CD4-positive, alpha-beta T cell (primary cell): ENCODE results near the gene STOX2. TPM values are rescaled to one million over a fixed set of nuclear protein-coding genes. Genes with fewer than 3 reads are reported as not detected.

Experiments used
- ATAC-seq: fragments of 200-7000 bp; cut with Tn5 transposase; one replicate; pipeline ENCODE4 v1.10.0; 2022; ENCODE audit warnings: mild to moderate bottlenecking; ENCODE audit not compliant: poor library complexity
- CTCF ChIA-PET: fragments of 350-600 bp; sonication (Branson Sonifier 250); formaldehyde crosslinking; loops from one replicate; lab custom pipeline; 2021; ENCODE audit warnings: antibody characterized with exemption, inconsistent platforms; lab: Charles Lee
- POLR2A ChIA-PET: fragments of 350-600 bp; sonication (Branson Sonifier 250); formaldehyde crosslinking; loops from one replicate; lab custom pipeline; 2021; ENCODE audit warnings: antibody characterized with exemption, inconsistent platforms; lab: Charles Lee
- DNase-seq, 14 experiments: peaks; one replicate each; pipeline ENCODE4 v3.0.0-alpha.2; 2013 to 2020; ENCODE audit warnings: mixed read lengths in 2 of 14
- H3K27ac ChIP-seq, 2 donors: one replicate each; pipeline versions ENCODE4 v1.5.1 to v1.7.0; 2013; ENCODE audit warnings: low read length in 2 of 2, low read depth in 1 of 2, mild to moderate bottlenecking in 1 of 2
- H3K27me3 ChIP-seq, 2 experiments: 1 replicate in 1 of 2; 2 replicates in 1 of 2; pipeline versions ENCODE4 v1.6.1 to v1.7.0; 2013; ENCODE audit warnings: low read length in 2 of 2, control low read depth in 1 of 2, mild to moderate bottlenecking in 1 of 2, moderate library complexity in 1 of 2; ENCODE audit not compliant: insufficient read depth in 2 of 2, control insufficient read depth in 1 of 2
- H3K36me3 ChIP-seq: one replicate; pipeline ENCODE4 v1.6.1; 2013; ENCODE audit warnings: low read length, control low read depth; ENCODE audit not compliant: insufficient read depth
- H3K4me1 ChIP-seq: one replicate; pipeline ENCODE4 v1.6.1; 2013; ENCODE audit warnings: low read length, control low read depth; ENCODE audit not compliant: insufficient read depth
- H3K4me3 ChIP-seq: one replicate; pipeline ENCODE4 v1.5.1; 2013; ENCODE audit warnings: mild to moderate bottlenecking, low read length, moderate library complexity
- H3K9me3 ChIP-seq, 2 experiments: 1 replicate in 1 of 2; 2 replicates in 1 of 2; pipeline versions ENCODE4 v1.6.1 to v1.7.0; 2013; ENCODE audit warnings: low read length in 2 of 2, mild to moderate bottlenecking in 2 of 2, control low read depth in 1 of 2, moderate library complexity in 1 of 2; ENCODE audit not compliant: control insufficient read depth in 1 of 2, insufficient read depth in 1 of 2
- H3K27ac Mint-ChIP-seq: one replicate; pipeline ENCODE4 v1.8.0; 2020; ENCODE audit warnings: mixed read lengths
- H3K27me3 Mint-ChIP-seq: one replicate; pipeline ENCODE4 v1.8.0; 2021; ENCODE audit warnings: mixed read lengths
- H3K36me3 Mint-ChIP-seq: one replicate; pipeline ENCODE4 v1.8.0; 2021; ENCODE audit warnings: low read depth, mixed read lengths
- H3K4me1 Mint-ChIP-seq: one replicate; pipeline ENCODE4 v1.8.0; 2021; ENCODE audit warnings: low read depth, mixed read lengths
- H3K4me3 Mint-ChIP-seq: one replicate; pipeline ENCODE4 v1.8.0; 2020; ENCODE audit warnings: mild to moderate bottlenecking, mixed read lengths
- H3K9me3 Mint-ChIP-seq: one replicate; pipeline ENCODE4 v1.8.0; 2020; ENCODE audit warnings: mixed read lengths
- intact Hi-C, 2 experiments: fragments of 100-400 bp; cut with DNase I in 1 of 2; cut with micrococcal nuclease in 1 of 2; formaldehyde crosslinking; loops; one replicate each; pipeline versions ENCODE4 v1.15.1 to v1.9.0; 2023 to 2025; cut with DNase I, micrococcal nuclease
- total RNA-seq, 174 experiments: library from RNA in 2 of 174; stranded (reverse) in 2 of 174; gene quantifications; one replicate each; pipeline ENCODE4 v1.2.3 and lab custom pipeline; 2021 to 2026
- TF ChIP-seq, protein P1 (sequence below): fragments of 200-600 bp; IDR thresholded peaks from one replicate; pipeline ENCODE4 v1.8.0; 2022; ENCODE audit warnings: antibody characterized with exemption, mild to moderate bottlenecking

STOX2 gene
- total RNA-seq, 2 experiments from 2014 or later = not detected

DNA sequence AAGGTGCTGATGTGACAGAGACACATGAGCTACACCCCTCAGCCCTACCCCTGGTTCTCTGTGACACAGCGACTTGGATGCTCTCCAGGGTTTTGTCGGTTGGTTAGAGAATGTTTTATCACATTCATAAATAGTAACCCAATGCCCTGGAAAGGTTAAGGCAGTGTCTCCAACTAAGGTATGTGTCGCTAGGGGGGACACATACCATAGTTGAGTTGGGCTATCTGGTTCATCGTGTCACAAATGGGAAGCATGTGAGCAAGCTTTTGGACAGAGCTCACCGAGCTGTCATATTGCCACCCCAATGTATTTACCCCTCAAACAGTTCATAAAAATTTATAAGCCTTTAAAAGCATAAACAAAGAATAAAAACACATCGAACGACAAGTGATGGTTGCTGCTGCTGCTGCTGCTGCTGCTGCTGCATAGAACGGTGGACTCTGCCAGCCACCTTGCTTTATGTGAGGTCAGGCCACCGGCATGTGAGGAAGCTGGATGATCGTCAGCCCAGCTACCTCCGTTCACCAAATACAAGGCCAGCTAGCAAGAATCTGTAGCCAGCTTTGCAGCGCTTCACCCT is 55.9 kb downstream of the STOX2 start:
- H3K9me3 ChIP-seq = no peaks in the 10 kb centered on the region
- intact Hi-C loops = no loop called here
- POLR2A ChIA-PET = no interaction called here
- Mint-ChIP-seq H3K9me3 (no peaks in the 10 kb centered on the region), H3K4me3 (no peak overlapping the region), H3K36me3 (no peaks in the 10 kb centered on the region), H3K4me1 (no peaks in the 10 kb centered on the region), H3K27ac (no peak overlapping the region), H3K27me3 (peaks cover 16% of the 10 kb centered on the region)
- no peak overlapping the region for H3K4me3 ChIP-seq
- CTCF ChIA-PET = no interaction called here
- no peak for DNase-seq
- H3K27me3 ChIP-seq = peaks cover 8 to 12% of the 10 kb centered on the region in 2 experiments
- H3K27ac ChIP-seq = no peak overlapping the region
- H3K4me1 ChIP-seq = no peaks in the 10 kb centered on the region
- ATAC-seq = no peak
- TF ChIP-seq, protein P1, sequence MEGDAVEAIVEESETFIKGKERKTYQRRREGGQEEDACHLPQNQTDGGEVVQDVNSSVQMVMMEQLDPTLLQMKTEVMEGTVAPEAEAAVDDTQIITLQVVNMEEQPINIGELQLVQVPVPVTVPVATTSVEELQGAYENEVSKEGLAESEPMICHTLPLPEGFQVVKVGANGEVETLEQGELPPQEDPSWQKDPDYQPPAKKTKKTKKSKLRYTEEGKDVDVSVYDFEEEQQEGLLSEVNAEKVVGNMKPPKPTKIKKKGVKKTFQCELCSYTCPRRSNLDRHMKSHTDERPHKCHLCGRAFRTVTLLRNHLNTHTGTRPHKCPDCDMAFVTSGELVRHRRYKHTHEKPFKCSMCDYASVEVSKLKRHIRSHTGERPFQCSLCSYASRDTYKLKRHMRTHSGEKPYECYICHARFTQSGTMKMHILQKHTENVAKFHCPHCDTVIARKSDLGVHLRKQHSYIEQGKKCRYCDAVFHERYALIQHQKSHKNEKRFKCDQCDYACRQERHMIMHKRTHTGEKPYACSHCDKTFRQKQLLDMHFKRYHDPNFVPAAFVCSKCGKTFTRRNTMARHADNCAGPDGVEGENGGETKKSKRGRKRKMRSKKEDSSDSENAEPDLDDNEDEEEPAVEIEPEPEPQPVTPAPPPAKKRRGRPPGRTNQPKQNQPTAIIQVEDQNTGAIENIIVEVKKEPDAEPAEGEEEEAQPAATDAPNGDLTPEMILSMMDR = no peak
- H3K36me3 ChIP-seq = no peaks in the 10 kb centered on the region

DNA sequence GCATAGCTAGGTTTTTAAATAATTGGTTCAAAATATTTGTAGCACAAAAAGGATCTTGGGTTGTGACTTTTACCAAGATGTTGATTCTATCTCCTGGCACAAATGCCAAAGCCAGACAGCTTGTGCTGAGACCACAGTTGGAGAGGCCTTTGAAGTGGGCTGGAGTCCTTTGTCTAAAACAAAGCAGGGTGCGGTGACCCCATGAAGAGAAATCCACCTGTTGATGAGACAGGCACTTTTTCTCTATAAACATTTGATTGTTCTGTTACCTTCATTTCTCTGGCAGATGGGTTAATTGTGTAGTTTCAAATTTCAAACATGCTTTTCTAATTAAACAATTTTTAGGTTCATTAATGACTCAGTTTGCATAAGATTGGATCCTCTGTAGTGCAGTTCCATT is 56.7 kb downstream of the STOX2 start:
- Mint-ChIP-seq H3K4me3 (no peak overlapping the region), H3K9me3 (no peaks in the 10 kb centered on the region), H3K4me1 (no peaks in the 10 kb centered on the region), H3K27me3 (peaks cover 23% of the 10 kb centered on the region), H3K36me3 (no peaks in the 10 kb centered on the region), H3K27ac (no peak overlapping the region)
- Histone ChIP-seq H3K4me3 (no peak overlapping the region), H3K27me3 (peaks cover 8 to 12% of the 10 kb centered on the region in 2 experiments), H3K9me3 (no peaks in the 10 kb centered on the region), H3K36me3 (no peaks in the 10 kb centered on the region), H3K4me1 (no peaks in the 10 kb centered on the region), H3K27ac (no peak overlapping the region)
- no peak for ATAC-seq
- intact Hi-C loops = no loop called here
- TF ChIP-seq, protein P1 = no peak
- ChIA-PET POLR2A (no interaction called here), CTCF (interaction anchor here (0.8 kb wide), 1 partner anchor 13 kb away, joined by 3 read pairs; no protein-coding TSS in a partner anchor)
- no peak for DNase-seq

DNA sequence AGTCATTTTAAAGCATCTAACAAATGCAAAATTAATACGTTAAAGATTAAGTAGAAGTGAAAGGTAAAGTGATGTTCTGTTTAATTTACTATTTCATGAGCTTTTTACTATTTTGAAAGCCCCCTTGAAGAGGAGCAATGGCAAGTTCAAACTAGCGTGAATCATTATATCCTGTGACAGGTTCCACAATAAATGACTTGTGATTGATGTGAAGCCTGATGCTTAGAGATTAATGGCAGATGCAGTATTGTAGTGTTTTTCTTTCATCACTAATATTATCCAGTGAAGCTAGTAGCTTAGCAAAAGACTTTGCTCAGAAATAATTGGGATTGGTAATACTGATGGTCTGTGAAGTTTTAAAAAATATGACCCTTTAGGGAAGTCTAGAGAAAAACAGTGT is 57.3 kb downstream of the STOX2 start:
- no peak overlapping the region for H3K4me3 Mint-ChIP-seq
- Histone ChIP-seq H3K9me3 (no peaks in the 10 kb centered on the region), H3K27ac (no peak overlapping the region), H3K4me1 (no peaks in the 10 kb centered on the region), H3K4me3 (no peak overlapping the region), H3K27me3 (peaks cover 8 to 12% of the 10 kb centered on the region in 2 experiments), H3K36me3 (no peaks in the 10 kb centered on the region)
- H3K4me1 Mint-ChIP-seq = no peaks in the 10 kb centered on the region
- no peaks in the 10 kb centered on the region for H3K9me3 Mint-ChIP-seq
- intact Hi-C loops = no loop called here
- DNase-seq = no peak
- H3K27me3 Mint-ChIP-seq = peaks cover 28% of the 10 kb centered on the region
- no peaks in the 10 kb centered on the region for H3K36me3 Mint-ChIP-seq
- H3K27ac Mint-ChIP-seq = no peak overlapping the region
- TF ChIP-seq, protein P1 = no peak
- ATAC-seq = no peak
- ChIA-PET CTCF (interaction anchor here (0.8 kb wide), 1 partner anchor 12 kb away, joined by 3 read pairs; no protein-coding TSS in a partner anchor), POLR2A (no interaction called here)
